Measurements from ENCODE around the gene KLHL22.
"Not testable (repeated sequence)": the region's sequence is repeated elsewhere in the genome, so short reads cannot be mapped to it uniquely, and the experiment has no call there.

KLHL22 gene

GRCh38 chr22:20524004-20524481, 28.4 kb upstream of the KLHL22 start:
- in situ Hi-C loops (cut with MboI; ENCODE audit: low sequenced_read_pairs), result no loop called here

- in situ Hi-C loops (cut with MboI; ENCODE audit: low sequenced_read_pairs), result no loop called here
These were observed 27.7 kb upstream of the KLHL22 start for GRCh38 chr22:20523086-20523983.

- in situ Hi-C loops (cut with MboI; ENCODE audit: low sequenced_read_pairs), result no loop called here
These were observed 26.8 kb upstream of the KLHL22 start for GRCh38 chr22:20522134-20523004.

GRCh38 chr22:20520093-20520511, 24.5 kb upstream of the KLHL22 start:
- in situ Hi-C loops (cut with MboI; ENCODE audit: low sequenced_read_pairs), result no loop called here

- in situ Hi-C loops (cut with MboI; ENCODE audit: low sequenced_read_pairs), result no loop called here
These were observed 24.0 kb upstream of the KLHL22 start for GRCh38 chr22:20519558-20519957.

- in situ Hi-C loops (cut with MboI; ENCODE audit: low sequenced_read_pairs), result no loop called here
These were observed 22.4 kb upstream of the KLHL22 start for GRCh38 chr22:20517841-20518592.

GRCh38 chr22:20517422-20517821, 21.8 kb upstream of the KLHL22 start:
- in situ Hi-C loops (cut with MboI; ENCODE audit: low sequenced_read_pairs), result no loop called here

GRCh38 chr22:20516399-20516798, 20.8 kb upstream of the KLHL22 start:
- in situ Hi-C loops (cut with MboI; ENCODE audit: low sequenced_read_pairs), result no loop called here

GRCh38 chr22:20514658-20515406, 19.2 kb upstream of the KLHL22 start:
- in situ Hi-C loops (cut with MboI; ENCODE audit: low sequenced_read_pairs), result no loop called here

GRCh38 chr22:20511578-20512229, 16.1 kb upstream of the KLHL22 start:
- in situ Hi-C loops (cut with MboI; ENCODE audit: low sequenced_read_pairs), result no loop called here

GRCh38 chr22:20510811-20511577, 15.4 kb upstream of the KLHL22 start:
- in situ Hi-C loops (cut with MboI; ENCODE audit: low sequenced_read_pairs), result no loop called here

GRCh38 chr22:20509344-20510047, 13.9 kb upstream of the KLHL22 start:
- in situ Hi-C loops (cut with MboI; ENCODE audit: low sequenced_read_pairs), result no loop called here

- in situ Hi-C loops (cut with MboI; ENCODE audit: low sequenced_read_pairs), result no loop called here
These were observed 13.2 kb upstream of the KLHL22 start for GRCh38 chr22:20508815-20509271.

- in situ Hi-C loops (cut with MboI; ENCODE audit: low sequenced_read_pairs), result not testable (repeated sequence)
These were observed 12.6 kb upstream of the KLHL22 start for GRCh38 chr22:20508067-20508755.

- in situ Hi-C loops (cut with MboI; ENCODE audit: low sequenced_read_pairs), result no loop called here
These were observed 11.9 kb upstream of the KLHL22 start, which contains the start of gene MED15 for GRCh38 chr22:20507253-20508066. TSS of gene MED15 (plus strand) at chr22:20507610. CDS start at chr22:20507679, 69 bp downstream.

- in situ Hi-C loops (cut with MboI; ENCODE audit: low sequenced_read_pairs), result no loop called here
These were observed 11.1 kb upstream of the KLHL22 start for GRCh38 chr22:20506543-20507252.

Measured in HL-60/S4 (cell line).